Globus pallidus (tissue), 1 donor: Measurements from ENCODE around the gene PNMA6F.
"Not testable (repeated sequence)": the region's sequence is repeated elsewhere in the genome, so short reads cannot be mapped to it uniquely, and the experiment has no call there.

Experiments used
- DNase-seq: peaks from one replicate; pipeline ENCODE4 v3.0.0-alpha.2; 2015; ENCODE audit warnings: low spot score

Gene PNMA6F

DNA sequence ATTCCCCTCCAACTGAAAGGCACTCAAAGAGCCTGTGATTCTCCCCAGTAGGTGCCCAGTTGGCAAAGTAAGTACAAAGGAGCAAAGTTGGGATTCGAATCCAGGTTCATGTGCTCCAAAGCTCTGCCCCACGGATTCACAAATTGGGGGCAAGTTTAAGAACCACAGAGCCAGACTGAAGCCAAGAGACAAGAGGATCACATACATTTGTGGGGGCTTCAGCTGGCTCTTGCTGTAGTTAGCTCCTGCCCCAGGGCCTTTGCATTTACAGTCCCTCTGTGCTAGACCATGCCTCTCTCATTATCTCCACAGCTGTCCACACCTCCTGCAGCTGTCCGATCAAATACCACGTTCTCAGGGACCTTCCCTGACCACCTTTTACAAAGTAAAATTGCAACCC lies 18.8 kb downstream of the PNMA6F start:
- no peak for DNase-seq

DNA sequence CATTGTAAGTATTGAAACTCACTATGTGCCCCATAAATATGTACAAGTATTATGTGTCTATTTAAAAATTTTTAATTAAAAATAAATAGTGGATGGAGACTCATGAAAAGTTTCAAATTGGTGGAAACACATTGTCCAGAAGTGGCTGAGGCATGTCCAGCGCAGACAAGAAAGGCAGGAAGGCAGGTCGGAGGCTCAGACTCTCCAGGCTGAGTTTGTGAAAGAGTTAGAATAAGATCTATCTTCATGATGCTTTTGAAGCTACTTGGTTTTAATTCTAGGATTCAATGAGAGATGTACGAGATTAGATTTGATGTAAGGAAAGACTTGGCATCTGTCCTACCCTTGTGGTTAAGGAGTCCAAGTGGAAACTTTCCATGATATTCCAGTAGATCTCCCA lies 19.8 kb downstream of the PNMA6F start:
- DNase-seq, result no peak

DNA sequence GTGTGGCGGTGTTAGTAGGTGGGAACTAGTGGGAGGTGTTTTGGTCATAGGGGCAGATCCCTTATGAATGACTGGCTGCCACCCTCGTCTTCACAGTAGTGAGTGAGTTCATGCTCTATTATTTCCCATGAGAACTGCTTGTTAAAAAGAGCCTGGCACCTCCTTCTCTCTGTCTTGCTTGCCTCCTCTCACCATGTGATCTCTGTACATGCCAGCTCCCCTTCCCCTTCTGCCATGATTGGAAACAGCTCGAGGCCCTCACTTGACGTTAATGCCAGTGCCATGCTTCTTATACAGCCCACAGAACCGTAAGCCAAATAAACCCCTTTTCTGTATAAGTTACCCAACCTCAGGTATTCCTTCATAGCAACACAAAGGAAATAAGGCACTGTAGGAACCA lies 21.7 kb downstream of the PNMA6F start:
- DNase-seq, result no peak

- DNase-seq, result no peak
Observed at GRCh38 chrX:153297376-153297775, 24.2 kb downstream of the PNMA6F start.

GRCh38 chrX:153293485-153294071 lies 28.0 kb downstream of the PNMA6F start:
- DNase-seq, result not testable (repeated sequence)

- not testable (repeated sequence) for DNase-seq
Observed at GRCh38 chrX:153288807-153289206, 32.8 kb downstream of the PNMA6F start.

GRCh38 chrX:153285678-153286077 lies 35.9 kb downstream of the PNMA6F start:
- DNase-seq, result not testable (repeated sequence)

DNA sequence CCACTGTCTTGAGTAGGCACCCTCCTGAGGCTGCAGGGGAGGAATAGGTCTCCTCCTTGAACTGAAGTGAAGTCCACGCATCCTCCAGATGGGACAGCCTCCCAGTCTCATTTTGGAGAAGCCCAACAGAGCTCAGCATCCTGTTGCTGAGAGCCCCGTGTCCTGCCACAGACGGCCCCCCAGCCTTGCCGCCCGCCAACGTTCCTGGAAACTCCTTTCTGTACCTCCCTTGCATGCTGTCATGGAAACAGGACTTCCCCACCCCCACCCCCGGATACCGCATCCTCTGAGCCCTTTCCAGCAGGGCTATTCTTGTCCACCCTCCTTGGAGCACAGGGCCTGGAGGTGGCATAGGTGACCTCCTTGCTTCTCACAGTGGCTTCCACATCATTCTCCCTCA lies 37.6 kb downstream of the PNMA6F start:
- not testable (repeated sequence) for DNase-seq

GRCh38 chrX:153281784-153282183 lies 39.8 kb downstream of the PNMA6F start:
- not testable (repeated sequence) for DNase-seq

- not testable (repeated sequence) for DNase-seq
Observed at GRCh38 chrX:153279304-153279703, 42.3 kb downstream of the PNMA6F start.

GRCh38 chrX:153276049-153276448 lies 45.5 kb downstream of the PNMA6F start:
- not testable (repeated sequence) for DNase-seq

DNA sequence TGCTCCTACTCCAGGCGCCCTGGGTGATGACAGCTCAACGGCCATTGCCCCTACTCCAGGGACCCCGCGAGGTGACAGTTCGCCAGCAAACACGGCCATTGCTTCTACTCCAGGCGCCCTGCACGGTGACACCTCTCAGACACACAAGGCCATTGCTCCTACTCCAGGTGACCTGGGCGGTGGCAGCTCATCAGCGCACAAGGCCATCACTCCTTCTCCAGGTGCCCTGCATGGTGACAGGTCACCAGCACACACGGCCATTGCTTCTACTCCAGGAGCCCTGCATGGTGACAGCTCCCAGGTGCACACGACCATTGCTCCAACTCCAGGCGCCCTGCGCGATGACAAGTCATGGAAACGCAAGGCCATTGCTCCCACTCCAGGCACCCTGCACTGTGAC lies 46.1 kb downstream of the PNMA6F start:
- not testable (repeated sequence) for DNase-seq

GRCh38 chrX:153272584-153272983 lies 49.0 kb downstream of the PNMA6F start:
- not testable (repeated sequence) for DNase-seq

GRCh38 chrX:153272070-153272469 lies 49.5 kb downstream of the PNMA6F start:
- DNase-seq, result not testable (repeated sequence)
